ENCODE results near the gene PHTF2.

The PHTF2 gene

DNA sequence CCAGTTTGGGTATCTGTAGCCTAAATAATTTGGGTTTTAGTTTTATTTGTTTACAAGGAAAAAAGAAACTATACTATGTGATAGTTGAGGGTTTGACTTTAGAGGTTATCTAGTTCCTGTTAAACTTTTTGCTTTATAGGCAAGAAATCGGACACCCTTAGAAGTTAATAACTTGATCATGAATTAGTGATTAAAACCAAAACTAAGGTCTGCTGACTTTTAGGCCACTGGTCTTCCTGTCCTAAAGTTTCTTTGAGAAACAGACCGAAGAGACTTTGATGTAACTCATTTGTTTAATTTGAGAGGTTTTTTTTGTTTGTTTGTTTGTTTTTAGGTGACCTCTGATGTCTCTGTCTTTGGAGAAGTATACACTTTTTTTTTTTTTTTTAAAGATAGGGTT, 59.7 kb downstream of the PHTF2 start:
- TF ChIP-seq ZC3H10 (CRISPR knock-in tag; IDR thresholded peaks at IDR 0.05) = no peak
- no peak for TF ChIP-seq RARB (CRISPR knock-in tag; IDR thresholded peaks at IDR 0.05)
- TF ChIP-seq SNAI2 (CRISPR knock-in tag; IDR thresholded peaks at IDR 0.05) = no peak
- no peak for ATAC-seq

DNA sequence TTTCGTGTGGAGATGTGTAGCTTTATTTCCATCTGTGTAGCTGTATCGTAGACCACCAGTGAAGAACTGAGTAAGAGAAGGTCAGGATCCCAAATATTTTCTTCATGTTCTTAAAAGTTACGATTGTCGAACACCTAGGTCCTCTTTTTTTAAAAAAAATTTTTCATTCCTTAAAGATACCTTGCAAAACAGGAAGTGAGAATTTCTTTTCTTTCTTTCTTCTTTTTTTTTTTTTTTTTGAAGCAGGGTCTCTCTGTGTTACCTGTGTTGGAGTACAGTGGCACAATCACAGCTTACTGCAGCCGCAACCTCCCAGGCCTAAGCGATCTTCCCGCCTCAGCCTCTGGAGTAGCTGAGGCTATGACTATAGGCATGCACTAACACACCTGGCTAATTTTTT, 60.8 kb downstream of the PHTF2 start:
- TF ChIP-seq SNAI2 (CRISPR knock-in tag; IDR thresholded peaks at IDR 0.05) (no peak), PPARA (CRISPR knock-in tag; IDR thresholded peaks at IDR 0.05; ENCODE audit: borderline replicate concordance) (no peak), GLIS3 (CRISPR knock-in tag; IDR thresholded peaks at IDR 0.05) (no peak), ZNF565 (CRISPR knock-in tag; conservative IDR thresholded peaks at IDR 0.05; ENCODE audit: low read depth) (no peak), ZFP3 (CRISPR knock-in tag; IDR thresholded peaks at IDR 0.05) (no peak), CSDC2 (CRISPR knock-in tag; IDR thresholded peaks at IDR 0.05) (no peak), ISL1 (CRISPR knock-in tag; IDR thresholded peaks at IDR 0.05) (no peak), RARB (CRISPR knock-in tag; IDR thresholded peaks at IDR 0.05) (no peak), ESRRG (CRISPR knock-in tag; IDR thresholded peaks at IDR 0.05) (no peak), TOX (CRISPR knock-in tag; IDR thresholded peaks at IDR 0.05; ENCODE audit: borderline replicate concordance) (no peak)
- TF ChIP-seq, protein P1, sequence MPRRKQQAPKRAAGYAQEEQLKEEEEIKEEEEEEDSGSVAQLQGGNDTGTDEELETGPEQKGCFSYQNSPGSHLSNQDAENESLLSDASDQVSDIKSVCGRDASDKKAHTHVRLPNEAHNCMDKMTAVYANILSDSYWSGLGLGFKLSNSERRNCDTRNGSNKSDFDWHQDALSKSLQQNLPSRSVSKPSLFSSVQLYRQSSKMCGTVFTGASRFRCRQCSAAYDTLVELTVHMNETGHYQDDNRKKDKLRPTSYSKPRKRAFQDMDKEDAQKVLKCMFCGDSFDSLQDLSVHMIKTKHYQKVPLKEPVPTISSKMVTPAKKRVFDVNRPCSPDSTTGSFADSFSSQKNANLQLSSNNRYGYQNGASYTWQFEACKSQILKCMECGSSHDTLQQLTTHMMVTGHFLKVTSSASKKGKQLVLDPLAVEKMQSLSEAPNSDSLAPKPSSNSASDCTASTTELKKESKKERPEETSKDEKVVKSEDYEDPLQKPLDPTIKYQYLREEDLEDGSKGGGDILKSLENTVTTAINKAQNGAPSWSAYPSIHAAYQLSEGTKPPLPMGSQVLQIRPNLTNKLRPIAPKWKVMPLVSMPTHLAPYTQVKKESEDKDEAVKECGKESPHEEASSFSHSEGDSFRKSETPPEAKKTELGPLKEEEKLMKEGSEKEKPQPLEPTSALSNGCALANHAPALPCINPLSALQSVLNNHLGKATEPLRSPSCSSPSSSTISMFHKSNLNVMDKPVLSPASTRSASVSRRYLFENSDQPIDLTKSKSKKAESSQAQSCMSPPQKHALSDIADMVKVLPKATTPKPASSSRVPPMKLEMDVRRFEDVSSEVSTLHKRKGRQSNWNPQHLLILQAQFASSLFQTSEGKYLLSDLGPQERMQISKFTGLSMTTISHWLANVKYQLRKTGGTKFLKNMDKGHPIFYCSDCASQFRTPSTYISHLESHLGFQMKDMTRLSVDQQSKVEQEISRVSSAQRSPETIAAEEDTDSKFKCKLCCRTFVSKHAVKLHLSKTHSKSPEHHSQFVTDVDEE (CRISPR knock-in tag; IDR thresholded peaks at IDR 0.05) = no peak
- TF ChIP-seq, protein P2, sequence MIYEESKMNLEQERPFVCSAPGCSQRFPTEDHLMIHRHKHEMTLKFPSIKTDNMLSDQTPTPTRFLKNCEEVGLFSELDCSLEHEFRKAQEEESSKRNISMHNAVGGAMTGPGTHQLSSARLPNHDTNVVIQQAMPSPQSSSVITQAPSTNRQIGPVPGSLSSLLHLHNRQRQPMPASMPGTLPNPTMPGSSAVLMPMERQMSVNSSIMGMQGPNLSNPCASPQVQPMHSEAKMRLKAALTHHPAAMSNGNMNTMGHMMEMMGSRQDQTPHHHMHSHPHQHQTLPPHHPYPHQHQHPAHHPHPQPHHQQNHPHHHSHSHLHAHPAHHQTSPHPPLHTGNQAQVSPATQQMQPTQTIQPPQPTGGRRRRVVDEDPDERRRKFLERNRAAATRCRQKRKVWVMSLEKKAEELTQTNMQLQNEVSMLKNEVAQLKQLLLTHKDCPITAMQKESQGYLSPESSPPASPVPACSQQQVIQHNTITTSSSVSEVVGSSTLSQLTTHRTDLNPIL (CRISPR knock-in tag; IDR thresholded peaks at IDR 0.05; ENCODE audit: low read depth) = no peak
- no peak for ATAC-seq

DNA sequence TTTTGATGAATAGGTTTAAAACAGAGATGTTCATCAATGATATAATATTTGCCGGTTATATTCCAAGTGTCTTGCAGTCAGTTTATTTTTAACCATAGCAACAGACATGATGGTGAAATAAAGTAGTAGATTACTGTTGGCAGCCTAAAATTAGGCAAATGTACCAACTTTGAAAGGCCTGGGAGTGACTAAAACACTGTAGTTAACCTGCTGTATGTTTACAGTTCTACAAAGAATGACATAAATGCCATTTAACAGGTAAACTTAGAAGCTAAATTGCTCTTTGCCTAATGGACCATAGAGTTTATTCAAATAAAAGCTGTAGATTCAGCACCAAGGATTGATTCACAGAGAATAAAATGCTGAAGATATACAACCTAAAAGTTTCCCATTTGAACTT, 64.1 kb downstream of the PHTF2 start:
- no peak for ATAC-seq
- no peak for TF ChIP-seq TOX (CRISPR knock-in tag; IDR thresholded peaks at IDR 0.05; ENCODE audit: borderline replicate concordance)
- TF ChIP-seq ZFP3 (CRISPR knock-in tag; IDR thresholded peaks at IDR 0.05) = no peak
- no peak for TF ChIP-seq CSDC2 (CRISPR knock-in tag; IDR thresholded peaks at IDR 0.05)
- TF ChIP-seq PPARA (CRISPR knock-in tag; IDR thresholded peaks at IDR 0.05; ENCODE audit: borderline replicate concordance) = no peak
- TF ChIP-seq ZFP30 (CRISPR knock-in tag; IDR thresholded peaks at IDR 0.05) = no peak

DNA sequence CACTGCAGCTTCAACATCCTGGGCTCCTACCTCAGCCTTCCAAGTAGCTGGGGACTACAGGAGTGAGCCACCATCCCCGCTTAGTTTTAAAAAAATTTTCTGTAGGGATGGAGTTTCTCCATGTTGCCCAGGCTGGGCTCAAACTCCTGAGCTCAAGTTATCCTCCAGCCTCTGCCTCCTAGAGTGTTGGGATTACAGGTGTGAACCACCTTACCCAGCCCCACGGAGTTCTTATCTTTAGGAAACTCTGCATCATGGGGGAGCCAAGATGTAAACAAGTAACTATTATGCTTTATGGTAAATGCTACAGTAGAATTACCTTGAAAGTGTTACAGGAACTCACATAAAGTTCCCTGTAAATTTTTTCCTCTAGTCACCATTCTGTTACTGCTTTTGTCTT, 65.3 kb downstream of the PHTF2 start:
- ATAC-seq = no peak
- TF ChIP-seq, protein P1 (CRISPR knock-in tag; IDR thresholded peaks at IDR 0.05) = no peak
- TF ChIP-seq, protein P3, sequence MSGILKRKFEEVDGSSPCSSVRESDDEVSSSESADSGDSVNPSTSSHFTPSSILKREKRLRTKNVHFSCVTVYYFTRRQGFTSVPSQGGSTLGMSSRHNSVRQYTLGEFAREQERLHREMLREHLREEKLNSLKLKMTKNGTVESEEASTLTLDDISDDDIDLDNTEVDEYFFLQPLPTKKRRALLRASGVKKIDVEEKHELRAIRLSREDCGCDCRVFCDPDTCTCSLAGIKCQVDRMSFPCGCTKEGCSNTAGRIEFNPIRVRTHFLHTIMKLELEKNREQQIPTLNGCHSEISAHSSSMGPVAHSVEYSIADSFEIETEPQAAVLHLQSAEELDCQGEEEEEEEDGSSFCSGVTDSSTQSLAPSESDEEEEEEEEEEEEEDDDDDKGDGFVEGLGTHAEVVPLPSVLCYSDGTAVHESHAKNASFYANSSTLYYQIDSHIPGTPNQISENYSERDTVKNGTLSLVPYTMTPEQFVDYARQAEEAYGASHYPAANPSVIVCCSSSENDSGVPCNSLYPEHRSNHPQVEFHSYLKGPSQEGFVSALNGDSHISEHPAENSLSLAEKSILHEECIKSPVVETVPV (CRISPR knock-in tag; IDR thresholded peaks at IDR 0.05) = no peak
- TF ChIP-seq CSDC2 (CRISPR knock-in tag; IDR thresholded peaks at IDR 0.05) (no peak), BACH2 (CRISPR knock-in tag; IDR thresholded peaks at IDR 0.05; ENCODE audit: borderline replicate concordance) (no peak), ISL1 (CRISPR knock-in tag; IDR thresholded peaks at IDR 0.05) (no peak), RARB (CRISPR knock-in tag; IDR thresholded peaks at IDR 0.05) (no peak), ZNF8 (CRISPR knock-in tag; IDR thresholded peaks at IDR 0.05) (no peak), OSR1 (CRISPR knock-in tag; IDR thresholded peaks at IDR 0.05) (no peak), TCF4 (CRISPR knock-in tag; IDR thresholded peaks at IDR 0.05; ENCODE audit: borderline replicate concordance) (no peak), ZNF70 (CRISPR knock-in tag; IDR thresholded peaks at IDR 0.05) (no peak), ZC3H10 (CRISPR knock-in tag; IDR thresholded peaks at IDR 0.05) (no peak), ZFP3 (CRISPR knock-in tag; IDR thresholded peaks at IDR 0.05) (no peak)
- TF ChIP-seq, protein P4, sequence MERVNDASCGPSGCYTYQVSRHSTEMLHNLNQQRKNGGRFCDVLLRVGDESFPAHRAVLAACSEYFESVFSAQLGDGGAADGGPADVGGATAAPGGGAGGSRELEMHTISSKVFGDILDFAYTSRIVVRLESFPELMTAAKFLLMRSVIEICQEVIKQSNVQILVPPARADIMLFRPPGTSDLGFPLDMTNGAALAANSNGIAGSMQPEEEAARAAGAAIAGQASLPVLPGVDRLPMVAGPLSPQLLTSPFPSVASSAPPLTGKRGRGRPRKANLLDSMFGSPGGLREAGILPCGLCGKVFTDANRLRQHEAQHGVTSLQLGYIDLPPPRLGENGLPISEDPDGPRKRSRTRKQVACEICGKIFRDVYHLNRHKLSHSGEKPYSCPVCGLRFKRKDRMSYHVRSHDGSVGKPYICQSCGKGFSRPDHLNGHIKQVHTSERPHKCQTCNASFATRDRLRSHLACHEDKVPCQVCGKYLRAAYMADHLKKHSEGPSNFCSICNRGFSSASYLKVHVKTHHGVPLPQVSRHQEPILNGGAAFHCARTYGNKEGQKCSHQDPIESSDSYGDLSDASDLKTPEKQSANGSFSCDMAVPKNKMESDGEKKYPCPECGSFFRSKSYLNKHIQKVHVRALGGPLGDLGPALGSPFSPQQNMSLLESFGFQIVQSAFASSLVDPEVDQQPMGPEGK (CRISPR knock-in tag; IDR thresholded peaks at IDR 0.05; ENCODE audit: borderline replicate concordance) = no peak
- TF ChIP-seq, protein P2 (CRISPR knock-in tag; IDR thresholded peaks at IDR 0.05; ENCODE audit: low read depth) = no peak

Measured in SK-N-SH treated with all-trans-retinoic acid at 6 μM for 48 hours (cell line).